22Rv1 (cell line): ENCODE measurements around the gene UBXN11.

Experiments
- H3K27ac ChIP-seq: fragments of 450-650 bp; 2 replicates; pipeline ENCODE4 v1.5.1; 2017
- CTCF ChIP-seq: fragments of 450-650 bp; IDR thresholded peaks from 2 replicates; pipeline ENCODE4 v1.5.1; 2017; ENCODE audit warnings: mild to moderate bottlenecking
- ZFX ChIP-seq: fragments of 450-650 bp; IDR thresholded peaks from 2 replicates; pipeline ENCODE4 v1.6.1; 2017; ENCODE audit warnings: antibody characterized with exemption, borderline replicate concordance

UBXN11 gene

GRCh38 chr1:26252718-26253117 is 53.7 kb downstream of the UBXN11 start:
- H3K27ac ChIP-seq: no peak overlapping the region
- no peak for TF ChIP-seq CTCF
- no peak for TF ChIP-seq ZFX

- no peak overlapping the region for H3K27ac ChIP-seq
- TF ChIP-seq ZFX (no peak), CTCF (no peak)
Measured at GRCh38 chr1:26239936-26240335, 66.5 kb downstream of the UBXN11 start.

GRCh38 chr1:26237230-26237966 is 69.0 kb downstream of the UBXN11 start:
- H3K27ac ChIP-seq: no peak overlapping the region
- TF ChIP-seq ZFX (no peak), CTCF (no peak)

GRCh38 chr1:26234644-26235370 is 71.6 kb downstream of the UBXN11 start:
- H3K27ac ChIP-seq: peak overlapping the region; percentile 82
- no peak for TF ChIP-seq ZFX

- peak within 1 kb of the TSS; percentile 82 for H3K27ac ChIP-seq
- TF ChIP-seq ZFX (no peak), CTCF (peak; percentile 98)
Measured at GRCh38 chr1:26233903-26234643, 72.4 kb downstream of the UBXN11 start, which contains the start of gene CEP85. Gene CEP85, plus strand, starts transcription at chr1:26234200. Its CDS starts 5,584 bp downstream, at chr1:26239784.
